H9 (cell line): ENCODE results near the gene APBA2. TPM values are rescaled to one million over a fixed set of nuclear protein-coding genes. Genes with fewer than 3 reads are reported as not detected.

Source experiments
- DNase-seq: peaks from one replicate; pipeline ENCODE4 v3.0.0-alpha.2; 2017
- H2AFZ ChIP-seq: one replicate; pipeline ENCODE4 v1.6.1; 2013; ENCODE audit warnings: mild to moderate bottlenecking, low read length, control low read depth, moderate library complexity
- H2AK5ac ChIP-seq: 2 replicates; pipeline ENCODE4 v1.6.1; 2013; ENCODE audit warnings: low read length, control low read depth, mixed read lengths; ENCODE audit not compliant: insufficient read length
- H2BK120ac ChIP-seq: one replicate; pipeline ENCODE4 v1.6.1; 2013; ENCODE audit warnings: low read depth, mild to moderate bottlenecking, low read length, control low read depth, inconsistent platforms; ENCODE audit not compliant: poor library complexity, severe bottlenecking
- H2BK12ac ChIP-seq: 2 replicates; pipeline ENCODE4 v1.6.1; 2013; ENCODE audit warnings: low read length, control low read depth, mixed read lengths, low read depth; ENCODE audit not compliant: insufficient read length
- H2BK15ac ChIP-seq: 2 replicates; pipeline ENCODE4 v1.6.1; 2013; ENCODE audit warnings: low read depth, low read length, control low read depth
- H2BK20ac ChIP-seq: one replicate; pipeline ENCODE4 v1.6.1; 2013; ENCODE audit warnings: low read depth, mild to moderate bottlenecking, low read length, control low read depth, inconsistent platforms; ENCODE audit not compliant: poor library complexity, severe bottlenecking
- H2BK5ac ChIP-seq: 2 replicates; pipeline ENCODE4 v1.6.1; 2013; ENCODE audit warnings: low read length, control low read depth, mixed read lengths; ENCODE audit not compliant: insufficient read length
- H3K14ac ChIP-seq: 2 replicates; pipeline ENCODE4 v1.6.1; 2013; ENCODE audit warnings: low read length, control low read depth; ENCODE audit not compliant: insufficient read depth
- H3K18ac ChIP-seq: 2 replicates; pipeline ENCODE4 v1.6.1; 2013; ENCODE audit warnings: low read depth, mild to moderate bottlenecking, mixed read lengths, low read length, control low read depth; ENCODE audit not compliant: insufficient read length
- H3K23ac ChIP-seq: 2 replicates; pipeline ENCODE4 v1.6.1; 2013; ENCODE audit warnings: low read length, control low read depth, mixed read lengths, low read depth; ENCODE audit not compliant: insufficient read length
- H3K23me2 ChIP-seq: 2 replicates; pipeline ENCODE4 v1.6.1; 2013; ENCODE audit warnings: low read depth, mild to moderate bottlenecking, mixed read lengths, low read length, control low read depth; ENCODE audit not compliant: insufficient read length, poor library complexity, severe bottlenecking
- H3K27ac ChIP-seq: 2 replicates; pipeline ENCODE4 v1.5.1; 2013; ENCODE audit warnings: low read length, control low read depth, mixed read lengths, low read depth; ENCODE audit not compliant: insufficient read length
- H3K27me3 ChIP-seq: 2 replicates; pipeline ENCODE4 v1.6.1; 2013; ENCODE audit warnings: low read length, control low read depth, inconsistent platforms; ENCODE audit not compliant: insufficient read depth
- H3K4ac ChIP-seq: 2 replicates; pipeline ENCODE4 v1.6.1; 2013; ENCODE audit warnings: low read depth, mild to moderate bottlenecking, control low read depth, inconsistent platforms, low read length, moderate library complexity
- H3K4me1 ChIP-seq: 2 replicates; pipeline ENCODE4 v1.6.1; 2013; ENCODE audit warnings: low read length, control low read depth, inconsistent platforms; ENCODE audit not compliant: insufficient read depth
- H3K4me2 ChIP-seq: 2 replicates; pipeline ENCODE4 v1.6.1; 2013; ENCODE audit warnings: low read length, control low read depth, mixed read lengths; ENCODE audit not compliant: insufficient read length, insufficient read depth
- H3K56ac ChIP-seq: 2 replicates; pipeline ENCODE4 v1.6.1; 2013; ENCODE audit warnings: low read depth, mild to moderate bottlenecking, mixed read lengths, low read length, control low read depth; ENCODE audit not compliant: insufficient read length
- H3K79me1 ChIP-seq: 2 replicates; pipeline ENCODE4 v1.6.1; 2013; ENCODE audit warnings: low read depth, mild to moderate bottlenecking, moderate library complexity, low read length, control low read depth, inconsistent platforms; ENCODE audit not compliant: insufficient read depth, poor library complexity, severe bottlenecking
- H3K79me2 ChIP-seq: 2 replicates; pipeline ENCODE4 v1.6.1; 2013; ENCODE audit warnings: low read length, control low read depth, inconsistent platforms; ENCODE audit not compliant: insufficient read depth
- H3K9ac ChIP-seq: 2 replicates; pipeline ENCODE4 v1.6.1; 2013; ENCODE audit warnings: low read length, control low read depth, mixed read lengths; ENCODE audit not compliant: insufficient read length; ENCODE audit errors: extremely low read depth
- H3K9me3 ChIP-seq: one replicate; pipeline ENCODE4 v1.6.1; 2013; ENCODE audit warnings: low read depth, low read length, inconsistent platforms; ENCODE audit not compliant: control insufficient read depth
- H3T11ph ChIP-seq: one replicate; pipeline ENCODE4 v1.6.1; 2013; ENCODE audit warnings: mild to moderate bottlenecking, low read length, control low read depth, inconsistent platforms
- H4K20me1 ChIP-seq: one replicate; pipeline ENCODE4 v1.6.1; 2013; ENCODE audit not compliant: control insufficient read depth, insufficient read length, insufficient read depth
- H4K5ac ChIP-seq: 2 replicates; pipeline ENCODE4 v1.6.1; 2013; ENCODE audit warnings: low read depth, mild to moderate bottlenecking, mixed read lengths, low read length, control low read depth; ENCODE audit not compliant: insufficient read length
- H4K8ac ChIP-seq: replicated peaks from 2 replicates; pipeline ENCODE4 v1.6.1; 2013; ENCODE audit warnings: low read length, control low read depth, mixed read lengths, low read depth; ENCODE audit not compliant: insufficient read length
- H4K91ac ChIP-seq: 2 replicates; pipeline ENCODE4 v1.6.1; 2013; ENCODE audit warnings: low read depth, mild to moderate bottlenecking, moderate library complexity, mixed read lengths, low read length, control low read depth; ENCODE audit not compliant: insufficient read length
- H3K27ac Mint-ChIP-seq, 3 experiments: 2 replicates in 2 of 3; 3 replicates in 1 of 3; pipeline ENCODE4 v1.8.0; 2020 to 2021; ENCODE audit warnings: mixed read lengths in 3 of 3, mild to moderate bottlenecking in 1 of 3, moderate library complexity in 1 of 3
- H3K27me3 Mint-ChIP-seq: 2 replicates; pipeline ENCODE4 v1.8.0; 2021; ENCODE audit warnings: low read depth, mild to moderate bottlenecking, moderate library complexity, mixed read lengths
- H3K36me3 Mint-ChIP-seq, 3 experiments: 2 replicates in 2 of 3; 3 replicates in 1 of 3; pipeline ENCODE4 v1.8.0; 2020 to 2021; ENCODE audit warnings: low read depth in 3 of 3, mixed read lengths in 3 of 3; ENCODE audit not compliant: insufficient read depth in 1 of 3
- H3K4me1 Mint-ChIP-seq, 2 experiments: 2 replicates each; pipeline ENCODE4 v1.8.0; 2020; ENCODE audit warnings: mixed read lengths in 2 of 2
- H3K4me3 Mint-ChIP-seq, 2 experiments: 2 replicates in 1 of 2; 3 replicates in 1 of 2; pipeline ENCODE4 v1.8.0; 2020 to 2021; ENCODE audit warnings: mild to moderate bottlenecking in 2 of 2, mixed read lengths in 2 of 2, moderate library complexity in 1 of 2
- H3K9me3 Mint-ChIP-seq, 2 experiments: 2 replicates in 1 of 2; 3 replicates in 1 of 2; pipeline ENCODE4 v1.8.0; 2020; ENCODE audit warnings: mild to moderate bottlenecking in 2 of 2, mixed read lengths in 2 of 2, moderate library complexity in 1 of 2
- CTCF ChIP-seq: fragments of 200-600 bp; sonication (generic); conservative IDR thresholded peaks from 3 replicates; pipeline ENCODE4 v1.8.0; 2021; ENCODE audit warnings: antibody characterized with exemption, mild to moderate bottlenecking
- WGBS: extraction: QIAGEN DNeasy Blood & Tissue Kit; methylation state at CpG from one replicate; pipeline ENCODE4 v1.1.7; 2013; ENCODE audit warnings: missing lambda C conversion rate, low lambda C conversion rate, mixed read lengths; ENCODE audit not compliant: insufficient read length; ENCODE audit errors: extremely low coverage; 5-methylcytosine and 5-hydroxymethylcytosine counted together
- total RNA-seq: library from RNA; stranded (reverse); gene quantifications from 2 replicates; pipeline ENCODE4 v1.2.1, GENCODE V29; 2021

APBA2 gene
- total RNA-seq, 1 experiment from 2014 or later: 14.3 TPM

- H2BK20ac ChIP-seq: no peak overlapping the region
- no peaks in the 10 kb centered on the region for H3K9me3 ChIP-seq
- no peak overlapping the region for H3K4ac ChIP-seq
- no peak overlapping the region for H3K9ac ChIP-seq
- no peak overlapping the region for H2AFZ ChIP-seq
- H2BK15ac ChIP-seq: no peak overlapping the region
- peaks cover 65% of the 10 kb centered on the region for H3K27me3 Mint-ChIP-seq
- no peak for TF ChIP-seq CTCF
- no peak overlapping the region for H3K27ac Mint-ChIP-seq
- no peak overlapping the region for H2BK12ac ChIP-seq
- peaks cover 0 to 1% (median 0%) of the 10 kb centered on the region in 3 experiments; a peak in 1 of 7 replicates for H3K36me3 Mint-ChIP-seq
- H3K4me1 ChIP-seq: no peaks in the 10 kb centered on the region; the same call in 1 of the 2 replicates
- no peaks in the 10 kb centered on the region for H3K79me1 ChIP-seq
- H4K8ac ChIP-seq: no peak overlapping the region
- H4K91ac ChIP-seq: no peak overlapping the region
- H3K4me3 Mint-ChIP-seq: no peak overlapping the region
- H3K56ac ChIP-seq: no peak overlapping the region
- peaks cover 6% of the 10 kb centered on the region; the same call in 1 of the 2 replicates for H3K27me3 ChIP-seq
- H4K5ac ChIP-seq: no peak overlapping the region
- no peak overlapping the region for H3T11ph ChIP-seq
- no peak overlapping the region for H3K14ac ChIP-seq
- H2BK120ac ChIP-seq: no peak overlapping the region
- DNase-seq: no peak
- no peaks in the 10 kb centered on the region for H3K79me2 ChIP-seq
- H2AK5ac ChIP-seq: no peak overlapping the region
- H3K23ac ChIP-seq: no peak overlapping the region
- no peak overlapping the region for H3K4me2 ChIP-seq
- no peaks in the 10 kb centered on the region for H4K20me1 ChIP-seq
- H2BK5ac ChIP-seq: no peak overlapping the region
- no CpG with 5 or more reads among the region's 5 CpGs for WGBS
- no peaks in the 10 kb centered on the region for H3K23me2 ChIP-seq
- H3K9me3 Mint-ChIP-seq: no peaks in the 10 kb centered on the region; a peak in 2 of 5 replicates
- H3K4me1 Mint-ChIP-seq: peaks cover 16 to 25% of the 10 kb centered on the region in 2 experiments
- no peak overlapping the region for H3K18ac ChIP-seq
- no peak overlapping the region for H3K27ac ChIP-seq
Measured at GRCh38 chr15:28880680-28881079, 5.1 kb upstream of the APBA2 start.
